Breast epithelium (tissue), 3 donors: Measurements from ENCODE around the gene ALK.

ENCODE experiments used
- CTCF ChIP-seq, 3 donors: fragments of 450-650 bp; IDR thresholded peaks; one replicate each; pipeline ENCODE4 v1.5.1; 2016 to 2017; ENCODE audit warnings: antibody characterized with exemption in 3 of 3, mild to moderate bottlenecking in 3 of 3, moderate library complexity in 3 of 3
- POLR2A ChIP-seq: fragments of 450-650 bp; IDR thresholded peaks from one replicate; pipeline ENCODE4 v1.6.1; 2016; ENCODE audit warnings: antibody characterized with exemption, mild to moderate bottlenecking, moderate library complexity
- POLR2AphosphoS5 ChIP-seq, 3 donors: sonication (generic); formaldehyde crosslinking; IDR thresholded peaks; one replicate each; pipeline ENCODE4 v1.6.1; 2017; ENCODE audit warnings: antibody characterized with exemption in 3 of 3

- TF ChIP-seq POLR2A (no peak), CTCF (IDR thresholded peaks at IDR 0.05) (no peak), POLR2AphosphoS5 (IDR thresholded peaks at IDR 0.05) (no peak)
Observed at GRCh38 chr2:29394981-29395350, 526.4 kb downstream of the ALK start.
